NCI-H1105 (cell line): Measurements from ENCODE around the gene PLCB1.

Source experiments
- DNase-seq: peaks from one replicate; lab custom pipeline; 2025; lab: John Stamatoyannopoulos, UW

The PLCB1 gene

DNA sequence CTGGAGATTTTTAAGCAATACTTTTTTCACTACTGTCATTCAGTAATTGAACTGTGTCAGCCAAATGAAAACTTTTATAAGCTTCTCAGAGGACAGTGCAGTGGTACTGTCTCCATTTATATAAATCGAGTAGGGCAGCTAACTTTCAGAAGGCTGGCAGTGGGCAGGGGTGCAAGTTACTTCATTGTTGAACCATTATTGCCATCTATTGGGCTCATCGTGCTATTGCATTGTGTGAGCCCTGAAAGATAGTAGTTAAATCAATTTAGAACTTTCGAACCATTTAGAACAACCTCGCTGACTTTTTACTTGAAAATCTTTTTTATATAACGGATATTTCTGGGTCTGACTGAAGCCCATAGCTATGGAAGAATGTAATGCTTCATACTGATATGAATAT lies 589.0 kb downstream of the PLCB1 start:
- peak; percentile 56 for DNase-seq

DNA sequence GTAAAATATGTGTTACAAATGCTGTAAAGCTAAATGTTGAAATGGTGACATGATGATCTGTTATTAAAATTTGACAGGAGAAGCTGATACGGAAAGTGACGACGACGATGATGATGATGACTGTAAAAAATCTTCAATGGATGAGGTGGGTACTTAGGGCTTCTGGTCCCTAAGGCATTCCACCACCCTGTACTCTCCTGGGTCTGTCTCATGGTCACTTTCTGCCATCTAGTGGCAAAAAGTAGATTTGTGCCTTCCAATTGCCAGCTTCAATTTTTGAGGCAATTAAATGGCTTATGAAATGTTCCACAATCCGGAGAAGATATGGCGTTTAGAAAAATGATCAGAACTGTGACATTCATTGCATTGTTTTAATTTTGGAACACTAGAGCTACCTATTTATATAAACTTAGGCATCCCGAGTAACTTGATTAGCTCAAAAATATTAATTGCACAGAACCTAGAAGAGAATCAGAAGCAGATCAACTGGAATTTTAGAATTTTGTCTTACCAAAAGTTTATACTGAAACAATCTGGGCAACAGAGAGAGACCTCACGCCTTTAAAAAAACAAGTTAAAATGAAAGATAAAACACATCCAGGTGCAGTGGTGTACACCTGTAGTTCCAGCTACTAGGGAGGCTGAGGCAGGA lies 590.3 kb downstream of the PLCB1 start:
- DNase-seq, result peak; percentile 58

DNA sequence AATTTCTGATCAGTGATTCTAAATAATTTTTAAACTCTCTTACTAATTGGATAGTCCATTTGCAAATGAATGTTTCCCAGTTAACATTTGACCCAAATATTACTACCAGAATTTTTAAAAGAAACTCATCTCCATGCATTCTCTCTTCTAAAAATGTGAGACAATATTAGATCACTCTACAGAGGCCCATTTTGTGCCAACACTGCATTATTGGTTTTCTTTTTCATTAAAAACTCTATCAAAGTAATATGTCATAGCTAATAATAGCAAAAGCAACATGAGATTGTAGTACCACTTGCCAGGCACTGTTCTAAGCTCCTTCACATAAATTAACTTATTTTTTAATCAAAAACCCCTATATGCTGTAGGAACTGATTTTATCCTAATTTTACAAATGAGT lies 591.2 kb downstream of the PLCB1 start:
- no peak for DNase-seq

DNA sequence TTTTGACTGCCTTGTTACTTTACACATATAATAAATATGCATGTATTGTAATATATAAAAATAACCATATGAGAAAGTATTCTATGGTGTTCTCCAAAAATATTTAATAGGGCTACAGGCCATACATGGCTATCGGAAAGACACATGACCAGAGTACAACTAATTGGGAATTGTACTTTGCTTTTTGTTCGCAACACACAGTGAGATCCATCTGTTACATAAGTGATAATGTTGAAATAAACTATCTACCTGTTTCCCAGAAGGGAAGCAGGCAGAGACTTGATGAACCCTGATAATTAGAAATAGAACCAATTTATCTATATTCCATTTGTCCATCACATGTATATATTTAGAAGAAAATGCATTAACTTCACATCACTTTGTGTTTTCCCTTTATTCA lies 592.8 kb downstream of the PLCB1 start:
- no peak for DNase-seq

DNA sequence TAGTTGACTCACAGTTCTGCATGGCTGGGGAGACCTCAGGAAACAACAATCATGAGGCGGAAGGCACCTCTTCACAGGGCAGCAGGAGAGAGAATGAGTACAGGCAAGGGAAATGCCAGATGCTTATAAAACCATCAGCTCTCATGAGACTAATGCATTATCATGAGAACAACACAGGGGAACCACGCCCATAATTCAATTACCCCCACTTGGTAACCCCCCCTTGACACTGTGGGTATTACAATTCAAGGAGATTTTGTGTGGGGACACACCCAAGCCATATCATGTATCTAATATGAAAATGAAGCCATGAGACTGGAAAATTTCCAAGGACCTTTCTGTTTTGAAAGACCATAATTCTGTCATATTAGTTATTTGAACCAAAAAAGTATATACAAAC lies 594.4 kb downstream of the PLCB1 start:
- DNase-seq, result no peak

DNA sequence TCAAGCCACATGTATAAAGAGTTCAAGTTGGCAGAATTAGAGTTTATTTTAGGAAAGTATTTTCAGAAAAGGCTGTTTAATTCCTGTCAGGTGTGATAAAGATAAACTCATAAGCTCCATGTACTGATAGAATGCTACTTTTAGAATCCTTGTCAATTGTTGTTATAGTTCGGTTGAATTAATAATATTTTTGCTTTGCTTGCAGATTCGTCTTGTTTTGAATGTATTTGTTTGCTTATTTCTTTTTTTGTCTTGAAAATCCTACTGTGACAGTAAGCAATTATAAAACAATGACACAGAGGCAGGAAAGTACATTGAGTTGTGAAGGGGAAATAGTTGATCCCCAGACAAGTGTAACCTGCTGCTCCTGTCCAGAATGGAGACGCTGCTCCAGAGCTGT lies 602.9 kb downstream of the PLCB1 start:
- DNase-seq, result no peak

DNA sequence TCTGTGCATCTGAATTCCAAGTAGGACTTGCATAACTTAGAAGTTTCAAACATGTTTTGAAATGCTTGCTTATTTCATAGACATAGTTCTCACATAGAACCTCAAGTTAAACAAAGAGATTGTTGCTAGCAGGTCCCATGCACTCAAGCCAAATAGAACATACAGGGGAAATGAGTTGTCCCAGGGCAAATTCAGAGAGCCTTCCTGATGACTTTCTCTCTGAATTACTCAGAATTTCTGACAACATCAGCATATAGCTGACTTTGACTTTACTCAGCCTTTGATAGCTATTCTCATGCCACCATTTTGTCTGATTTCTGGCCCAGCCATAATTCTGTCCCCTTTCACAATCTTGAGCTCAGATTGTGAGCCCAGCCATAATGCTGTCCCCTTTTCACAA lies 603.6 kb downstream of the PLCB1 start:
- DNase-seq, result no peak

DNA sequence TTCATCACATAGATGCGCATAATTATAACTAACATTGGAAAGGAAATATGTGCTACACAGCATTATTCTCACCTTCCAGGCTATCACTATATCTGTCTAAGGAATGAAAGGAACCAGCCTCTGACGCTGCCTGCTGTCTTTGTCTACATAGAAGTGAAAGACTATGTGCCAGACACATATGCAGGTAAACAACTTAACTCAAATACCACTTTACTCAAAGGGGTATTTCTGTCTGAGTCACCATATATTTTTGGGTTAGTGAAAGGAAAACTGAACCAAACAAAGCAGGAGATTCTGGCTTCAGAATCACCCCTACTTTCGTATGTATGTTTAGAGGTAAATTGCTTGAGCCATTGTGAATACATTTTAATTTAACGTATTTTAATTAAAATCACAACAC lies 608.2 kb downstream of the PLCB1 start:
- no peak for DNase-seq

DNA sequence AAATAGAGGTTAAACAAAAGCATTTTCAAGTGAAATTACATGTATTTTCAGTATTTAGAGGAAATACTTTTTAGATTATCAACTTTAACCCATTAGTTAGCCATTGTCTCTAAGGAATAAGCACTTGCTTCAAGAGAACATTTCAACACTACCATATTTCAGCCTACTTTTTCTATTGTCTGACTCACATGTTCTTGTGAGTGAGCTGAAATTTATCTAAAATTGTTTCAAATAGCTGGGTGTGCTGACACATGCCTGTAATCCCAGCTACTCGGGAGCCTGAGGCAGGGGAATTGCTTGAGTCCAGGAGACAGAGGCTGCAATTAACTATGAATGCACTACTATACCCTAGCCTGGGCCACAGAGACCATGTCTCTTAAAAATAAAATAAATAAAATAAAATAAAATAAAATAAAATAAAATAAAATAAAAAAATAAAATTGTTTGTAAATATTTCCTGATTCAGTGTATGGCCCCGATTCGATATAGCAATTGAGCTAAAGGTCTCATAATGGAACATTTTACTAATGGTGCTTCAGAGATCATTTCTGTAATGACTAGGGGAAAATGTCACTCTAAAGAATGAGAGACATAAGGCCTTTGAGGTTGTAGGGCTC lies 612.3 kb downstream of the PLCB1 start:
- no peak for DNase-seq

DNA sequence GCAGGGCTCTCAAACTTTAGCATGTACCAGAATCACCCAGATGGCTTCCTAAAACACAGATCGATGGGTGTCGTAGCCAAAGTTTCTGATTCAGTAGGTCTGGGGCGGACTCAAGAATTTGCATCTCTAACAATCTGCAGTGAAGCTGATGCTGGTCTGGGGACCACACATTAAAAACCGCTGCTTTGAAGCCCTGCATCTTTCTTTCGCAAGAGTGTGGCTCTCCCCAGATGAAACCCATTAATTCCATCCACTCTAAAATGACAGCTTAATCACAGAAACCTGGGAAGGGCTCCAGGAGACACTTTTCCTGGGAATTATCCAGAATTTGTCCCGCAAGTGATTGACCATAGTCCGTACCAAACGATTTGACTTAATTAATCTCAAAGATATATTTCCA lies 617.0 kb downstream of the PLCB1 start:
- no peak for DNase-seq

DNA sequence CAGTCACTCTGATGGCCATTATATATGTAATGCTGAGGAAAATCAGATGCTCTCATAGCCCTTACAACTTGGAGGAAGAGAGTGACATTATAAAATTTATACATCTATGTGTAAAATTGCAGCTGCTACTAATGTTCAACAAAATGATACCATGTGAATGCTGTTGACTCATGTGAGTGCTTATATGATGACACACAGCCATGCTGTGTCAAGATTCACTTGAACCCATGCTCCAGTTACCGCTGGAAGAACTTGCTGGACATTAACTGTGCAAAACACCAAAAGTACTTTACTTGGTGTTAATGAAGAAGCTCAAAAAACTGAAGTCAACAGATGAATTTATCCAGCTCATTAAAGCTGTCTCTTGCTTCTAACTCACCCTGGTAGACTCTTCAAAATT lies 617.9 kb downstream of the PLCB1 start:
- no peak for DNase-seq

DNA sequence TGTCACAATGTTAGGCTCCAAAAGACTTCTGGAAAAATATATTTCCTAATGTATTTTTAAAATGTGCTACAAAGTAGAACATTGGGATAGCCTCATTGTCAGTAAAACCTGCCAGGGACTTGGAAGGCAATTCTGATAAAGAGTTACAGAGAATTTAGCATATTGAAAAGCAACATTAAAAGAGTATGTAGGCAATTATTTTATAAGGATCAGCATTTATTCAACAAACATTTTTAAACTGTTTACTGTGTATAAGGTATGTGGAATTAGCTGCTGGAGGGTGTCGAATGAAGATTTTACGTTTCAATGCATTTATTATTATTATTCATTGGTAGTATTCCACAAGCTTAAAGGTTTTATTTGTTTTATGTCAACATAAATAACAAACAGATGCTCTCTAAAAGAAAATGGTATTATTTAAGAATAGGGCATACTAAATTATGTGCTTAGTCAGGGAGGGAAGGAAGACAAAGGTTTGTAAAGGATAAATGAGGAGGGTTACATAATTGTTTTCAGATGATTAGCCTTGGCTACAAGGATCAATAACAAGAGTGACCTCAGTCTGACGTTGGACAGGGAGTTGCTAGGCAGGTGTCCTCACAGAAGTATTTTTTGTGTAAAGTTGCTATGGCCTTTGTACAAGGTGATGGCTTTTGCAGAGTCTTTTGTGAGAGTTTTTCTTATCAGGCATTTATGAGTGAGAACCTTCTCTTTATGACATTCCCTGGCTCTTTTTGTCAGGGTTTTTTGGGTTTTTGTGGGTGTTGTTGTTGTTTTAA lies 623.5 kb downstream of the PLCB1 start:
- DNase-seq, result no peak

DNA sequence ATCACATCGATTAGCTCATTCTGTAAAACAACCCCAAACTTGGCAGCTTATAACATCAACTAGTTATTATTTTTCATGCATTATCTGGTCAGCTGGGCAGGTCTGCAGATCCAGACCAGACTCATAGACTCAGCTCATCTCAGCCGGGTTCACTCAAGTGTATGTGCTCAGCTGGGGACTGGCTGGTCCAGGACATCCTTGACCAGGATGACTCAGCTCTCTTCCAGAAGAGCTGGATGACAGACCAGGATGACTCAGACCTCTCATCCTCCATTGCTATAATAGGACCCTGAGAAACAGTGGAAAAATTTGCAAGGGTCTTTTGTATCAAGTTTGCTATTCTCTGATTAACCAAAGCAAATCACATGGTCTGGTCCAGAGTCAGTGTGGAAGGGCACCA lies 624.3 kb downstream of the PLCB1 start:
- DNase-seq, result no peak

DNA sequence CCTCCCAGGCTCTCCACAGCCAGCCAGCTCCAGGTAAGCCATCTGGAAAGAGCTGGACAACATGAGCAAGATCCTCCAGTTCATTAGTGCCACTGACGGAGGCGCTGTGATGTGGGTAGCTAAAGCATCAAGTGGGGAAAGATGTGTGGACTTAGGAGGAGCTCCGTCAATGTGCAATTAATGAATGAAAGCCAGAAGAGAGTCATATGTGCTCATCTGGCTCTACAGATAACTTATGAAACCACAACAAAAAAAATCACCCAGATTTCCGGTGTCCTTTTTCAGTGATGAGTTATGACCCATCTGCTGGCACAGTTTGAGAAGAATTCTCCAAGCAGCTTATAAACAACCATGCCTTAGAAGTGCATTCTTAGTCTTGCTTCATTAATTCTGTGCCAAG lies 625.1 kb downstream of the PLCB1 start:
- no peak for DNase-seq

DNA sequence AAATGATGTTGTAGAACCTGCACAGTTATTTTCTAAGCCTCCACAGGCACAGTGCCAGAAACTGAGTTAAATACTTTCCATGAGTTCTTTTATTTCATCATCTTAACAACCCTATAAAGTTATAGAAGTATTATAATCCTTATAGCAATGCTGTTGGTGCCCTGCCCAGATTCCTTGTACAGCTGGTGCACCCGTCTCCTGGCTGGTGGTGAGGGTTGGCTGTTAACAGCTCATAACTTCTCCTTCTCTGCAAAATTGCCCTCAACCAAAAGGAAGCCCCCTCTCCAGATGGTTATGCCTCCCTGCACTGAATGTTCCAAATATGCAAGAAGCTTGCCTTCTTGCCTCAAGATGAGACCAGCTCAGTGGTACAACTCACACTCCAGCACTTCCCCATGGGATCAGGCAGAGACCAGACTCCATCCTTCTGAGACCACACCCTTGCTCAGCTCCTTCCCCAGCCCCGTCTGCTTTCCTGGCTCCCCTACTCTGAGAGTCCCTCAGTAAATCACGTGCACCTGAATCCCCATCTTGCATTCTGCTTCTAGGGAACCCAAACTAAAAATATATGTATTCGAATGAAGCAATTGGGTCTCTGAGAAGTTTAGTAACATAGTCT lies 632.4 kb downstream of the PLCB1 start:
- DNase-seq, result no peak

DNA sequence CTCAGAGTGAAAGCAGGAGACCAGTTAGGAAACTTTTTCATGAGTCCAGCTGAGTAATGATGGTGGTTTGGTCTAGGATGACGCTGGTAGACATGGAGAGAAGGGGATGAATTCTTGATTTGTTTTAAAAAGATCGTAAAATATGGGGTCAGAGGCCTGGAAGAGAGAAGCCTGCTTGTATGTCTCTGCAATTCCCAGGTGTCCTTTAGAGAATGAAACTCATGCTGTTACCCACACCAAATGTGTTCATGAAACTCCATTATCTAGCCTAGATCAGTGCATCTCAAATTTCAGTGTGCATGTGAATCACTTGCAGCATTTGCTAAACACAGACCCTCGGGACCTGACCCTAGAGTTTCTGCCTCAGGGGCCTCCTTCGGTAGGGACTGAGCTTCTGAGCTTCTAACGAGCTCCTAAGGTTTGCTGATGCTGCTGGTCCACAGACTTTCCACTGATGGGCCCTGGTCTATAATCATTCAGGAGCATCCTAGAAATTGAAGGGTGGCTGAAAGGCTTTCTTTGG lies 634.9 kb downstream of the PLCB1 start:
- DNase-seq, result no peak

DNA sequence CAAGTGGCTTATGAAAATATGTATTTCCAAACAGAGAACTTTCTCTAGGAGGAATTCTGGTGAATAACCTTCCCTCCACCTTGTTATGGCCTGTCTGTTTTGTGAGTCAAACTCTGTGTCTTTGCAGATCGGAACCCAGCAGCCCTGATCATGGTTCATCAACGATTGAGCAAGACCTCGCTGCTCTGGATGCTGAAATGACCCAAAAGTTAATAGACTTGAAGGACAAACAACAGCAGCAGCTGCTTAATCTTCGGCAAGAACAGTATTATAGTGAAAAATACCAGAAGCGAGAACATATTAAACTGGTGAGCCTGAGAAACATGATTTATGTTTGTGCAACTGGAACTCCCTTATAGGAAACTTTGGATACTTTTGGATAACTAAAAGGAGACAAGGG lies 642.3 kb downstream of the PLCB1 start:
- DNase-seq, result no peak

DNA sequence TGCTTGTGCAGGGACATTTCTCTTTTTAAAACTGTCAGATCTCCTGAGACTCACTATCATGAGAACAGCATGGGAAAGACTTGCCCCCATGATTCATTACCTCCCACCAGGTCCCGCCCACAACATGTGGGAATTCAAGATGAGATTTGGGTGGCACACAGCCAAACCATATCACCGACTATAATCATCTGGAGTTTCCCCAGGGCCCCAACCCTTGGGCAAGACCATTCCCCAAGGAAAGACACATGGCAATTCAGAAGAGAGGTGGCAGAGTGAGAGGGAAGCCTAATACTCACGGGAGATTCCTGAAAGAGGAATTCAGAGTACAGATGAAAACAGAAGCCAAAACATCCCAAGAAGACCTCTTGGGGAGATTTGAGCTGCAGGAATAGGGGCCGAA lies 645.8 kb downstream of the PLCB1 start:
- no peak for DNase-seq

DNA sequence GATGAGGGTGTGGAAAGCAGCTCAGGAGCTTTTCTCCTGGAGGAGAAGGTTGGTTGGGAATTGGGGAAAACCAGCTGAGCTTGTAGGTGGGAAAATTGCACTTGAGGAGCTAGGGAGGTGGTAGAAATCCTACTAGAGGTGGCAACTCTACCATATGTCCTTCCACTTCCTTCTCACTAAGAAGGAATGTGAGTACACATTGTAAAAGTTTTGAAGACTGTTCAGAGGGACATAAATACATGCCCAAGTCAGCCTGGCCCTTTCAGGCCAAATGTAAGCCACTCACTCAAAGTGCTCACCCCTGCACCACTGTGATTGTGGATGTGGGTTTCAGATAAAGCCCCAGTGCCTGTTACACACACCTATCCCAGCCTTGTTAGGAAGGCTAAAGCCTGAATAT lies 646.3 kb downstream of the PLCB1 start:
- DNase-seq, result no peak

DNA sequence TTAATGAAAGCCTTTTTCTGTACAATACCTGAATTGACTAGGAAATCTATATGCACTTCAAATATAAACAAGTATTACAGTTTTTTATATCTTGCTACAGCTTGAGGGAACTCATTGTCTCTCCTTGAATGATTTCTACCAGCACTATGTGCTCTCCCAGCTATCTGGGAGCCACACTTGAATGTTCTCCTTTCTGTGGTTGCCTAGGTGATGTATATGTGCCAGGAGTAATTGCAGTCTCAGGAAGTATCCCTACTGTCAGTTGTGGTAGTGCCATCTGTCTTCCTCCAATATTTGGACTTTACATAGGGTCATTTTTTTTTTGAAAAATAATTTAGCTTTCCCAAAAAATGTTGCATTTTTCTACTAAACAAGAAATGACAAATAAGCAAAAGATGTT lies 648.8 kb downstream of the PLCB1 start:
- peak; percentile 4 for DNase-seq

DNA sequence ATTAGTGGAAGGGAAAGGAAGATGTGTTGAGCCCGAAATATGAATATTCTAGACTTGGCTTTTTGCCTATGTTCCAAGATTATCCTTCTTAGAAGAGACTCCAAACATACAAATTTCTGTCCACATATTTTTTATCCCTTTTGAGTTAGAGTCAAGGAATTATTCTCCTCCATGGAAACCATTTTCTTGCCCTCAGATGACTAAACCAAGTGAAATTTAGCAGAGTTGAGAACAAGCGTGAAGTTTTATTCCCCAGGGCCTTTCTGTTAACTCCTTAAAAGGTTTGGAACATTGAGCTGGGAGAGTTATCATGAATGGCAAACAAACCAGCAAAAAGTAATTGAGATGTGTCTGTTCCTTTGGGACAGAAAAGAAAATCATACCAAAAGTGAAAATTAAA lies 650.7 kb downstream of the PLCB1 start:
- DNase-seq, result no peak

DNA sequence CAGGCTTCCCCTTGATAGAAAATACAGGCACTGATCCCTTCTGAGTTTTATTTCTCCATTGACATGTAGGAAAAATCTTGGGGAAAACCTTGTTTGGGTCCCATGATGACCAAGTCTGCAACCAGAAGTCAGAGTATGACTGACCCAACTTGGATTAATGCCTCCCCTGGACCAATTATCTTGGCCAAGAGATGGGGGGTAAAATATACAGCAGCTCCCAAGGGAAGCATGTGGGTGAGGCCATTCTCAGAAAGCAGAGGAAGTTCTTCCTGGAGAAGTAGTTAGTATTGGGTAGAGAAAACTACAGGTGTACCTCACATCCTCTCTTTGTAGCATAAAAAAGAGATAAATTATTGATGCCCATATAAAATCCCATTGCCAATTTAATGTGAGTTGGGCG lies 651.7 kb downstream of the PLCB1 start:
- DNase-seq, result no peak

DNA sequence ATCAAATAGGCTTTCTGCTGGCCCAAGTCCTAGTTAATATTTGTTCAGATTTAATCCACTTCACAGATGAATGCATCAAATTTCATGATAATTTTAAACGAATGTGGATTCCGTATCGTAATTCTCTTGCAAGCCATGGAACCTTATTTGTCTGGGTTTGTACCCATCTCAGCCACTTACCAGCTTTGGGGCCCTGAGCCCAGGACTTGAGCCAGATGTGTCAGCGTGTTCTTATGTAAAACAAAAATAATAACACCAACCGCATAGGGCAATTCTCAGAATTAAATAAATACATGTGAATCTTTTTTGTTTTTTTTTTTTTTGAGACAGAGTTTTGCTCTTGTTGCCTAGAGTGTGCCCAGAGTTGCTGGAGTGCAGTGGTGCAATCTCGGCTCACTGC lies 654.3 kb downstream of the PLCB1 start:
- DNase-seq, result no peak
